HG03571 (cell line): ENCODE results near the gene NINL.
"Not testable (repeated sequence)": the region's sequence is repeated elsewhere in the genome, so short reads cannot be mapped to it uniquely, and the experiment has no call there.

Experiments
- ATAC-seq: cut with Tn5 transposase; IDR thresholded peaks from one replicate; pipeline ENCODE4 v1.9.1; 2021; ENCODE audit not compliant: unreplicated experiment

The NINL gene

GRCh38 chr20:25584905-25585704 lies at the start of gene NINL:
Gene NINL, minus strand, starts transcription at chr20:25585531. Its CDS starts 58,944 bp downstream, at chr20:25526587.
- no peak for ATAC-seq

GRCh38 chr20:25632940-25633790 lies 47.8 kb upstream of the NINL start:
- no peak for ATAC-seq

- not testable (repeated sequence) for ATAC-seq
Observed at GRCh38 chr20:25630615-25631014, 45.3 kb upstream of the NINL start.

- no peak for ATAC-seq
Observed at GRCh38 chr20:25629816-25630499, 44.6 kb upstream of the NINL start.

GRCh38 chr20:25626779-25627178 lies 41.4 kb upstream of the NINL start:
- no peak for ATAC-seq

- ATAC-seq = no peak
Observed at GRCh38 chr20:25624500-25624939, 39.2 kb upstream of the NINL start.

- ATAC-seq = peak; percentile 86
Observed at GRCh38 chr20:25623736-25624499, 38.6 kb upstream of the NINL start, which contains the start of gene NANP. Gene NANP, minus strand, starts transcription at chr20:25624014. Its CDS starts 66 bp downstream, at chr20:25623948.

- peak; percentile 17 for ATAC-seq
Observed at GRCh38 chr20:25623225-25623735, 37.9 kb upstream of the NINL start.

- ATAC-seq = no peak
Observed at GRCh38 chr20:25622450-25623224, 37.3 kb upstream of the NINL start.

- no peak for ATAC-seq
Observed at GRCh38 chr20:25622049-25622448, 36.7 kb upstream of the NINL start.

- no peak for ATAC-seq
Observed at GRCh38 chr20:25619514-25619913, 34.2 kb upstream of the NINL start.

- no peak for ATAC-seq
Observed at GRCh38 chr20:25608774-25609173, 23.4 kb upstream of the NINL start.

- ATAC-seq = no peak
Observed at GRCh38 chr20:25606094-25606695, 20.9 kb upstream of the NINL start.

GRCh38 chr20:25605148-25605547 lies 19.8 kb upstream of the NINL start:
- no peak for ATAC-seq

- ATAC-seq = no peak
Observed at GRCh38 chr20:25604611-25605010, 19.3 kb upstream of the NINL start.

- not testable (repeated sequence) for ATAC-seq
Observed at GRCh38 chr20:25602914-25603309, 17.6 kb upstream of the NINL start.

GRCh38 chr20:25602191-25602913 lies 17.0 kb upstream of the NINL start:
- not testable (repeated sequence) for ATAC-seq

- no peak for ATAC-seq
Observed at GRCh38 chr20:25601659-25602058, 16.3 kb upstream of the NINL start.
